DND-41 (cell line): Measurements from ENCODE around the gene PPT2.
A peak's percentile ranks its signal among the peaks of the same experiment; 100 is the strongest.

Source experiments
- ATAC-seq: fragments of 200-7000 bp; cut with Tn5 transposase; 3 replicates; pipeline ENCODE4 v1.9.1; 2021; ENCODE audit warnings: low read depth; ENCODE audit not compliant: insufficient read depth
- DNase-seq: peaks from one replicate; pipeline ENCODE4 v3.0.0-alpha.2; 2020
- H2AFZ ChIP-seq: 2 replicates; pipeline ENCODE4 v1.6.0; 2012; ENCODE audit warnings: low read depth, low read length
- H3K27ac ChIP-seq: 2 replicates; pipeline ENCODE4 v1.5.1; 2012; ENCODE audit warnings: low read length, inconsistent platforms
- H3K27me3 ChIP-seq: fragments of 200-600 bp; sonication (generic); 2 replicates; pipeline ENCODE4 v1.6.0; 2012; ENCODE audit warnings: low read length, mild to moderate bottlenecking, inconsistent platforms; ENCODE audit not compliant: insufficient read depth, poor library complexity
- H3K36me3 ChIP-seq: 2 replicates; pipeline ENCODE4 v1.5.1; 2012; ENCODE audit warnings: low read length, inconsistent platforms; ENCODE audit not compliant: insufficient read depth
- H3K4me1 ChIP-seq: 2 replicates; pipeline ENCODE4 v1.5.1; 2012; ENCODE audit warnings: mild to moderate bottlenecking, low read length; ENCODE audit not compliant: insufficient read depth
- H3K4me2 ChIP-seq: 2 replicates; pipeline ENCODE4 v1.6.0; 2012; ENCODE audit warnings: mild to moderate bottlenecking, moderate library complexity, low read length, inconsistent platforms; ENCODE audit not compliant: insufficient read depth
- H3K4me3 ChIP-seq, 2 experiments: fragments of 200-600 bp in 1 of 2; shearing (Covaris generic) in 1 of 2; 2 replicates each; pipeline ENCODE4 v1.5.1; 2012 to 2016; ENCODE audit warnings: inconsistent platforms in 2 of 2, low read length in 2 of 2, mild to moderate bottlenecking in 2 of 2, low read depth in 1 of 2, moderate library complexity in 1 of 2
- H3K79me2 ChIP-seq: 2 replicates; pipeline ENCODE4 v1.6.0; 2012; ENCODE audit warnings: low read length, inconsistent platforms; ENCODE audit not compliant: insufficient read depth
- H3K9ac ChIP-seq: 2 replicates; pipeline ENCODE4 v1.6.0; 2012; ENCODE audit warnings: low read depth, mild to moderate bottlenecking, inconsistent platforms, low read length, moderate library complexity
- H3K9me3 ChIP-seq: 2 replicates; pipeline ENCODE4 v1.5.1; 2012; ENCODE audit warnings: low read length, moderate library complexity, mild to moderate bottlenecking, inconsistent platforms; ENCODE audit not compliant: insufficient read depth, severe bottlenecking
- H4K20me1 ChIP-seq: 2 replicates; pipeline ENCODE4 v1.6.0; 2012; ENCODE audit warnings: low read length; ENCODE audit not compliant: insufficient read depth
- EZH2 ChIP-seq: IDR thresholded peaks from 3 replicates; pipeline ENCODE4 v1.6.1; 2012; ENCODE audit warnings: borderline replicate concordance, low read depth, mild to moderate bottlenecking, moderate library complexity, low read length, inconsistent platforms; ENCODE audit not compliant: severe bottlenecking
- TF ChIP-seq, protein P1 (sequence below): IDR thresholded peaks from 2 replicates; pipeline ENCODE4 v1.5.1; 2012; ENCODE audit warnings: borderline replicate concordance, low read length, moderate library complexity, mild to moderate bottlenecking; ENCODE audit not compliant: poor library complexity, severe bottlenecking; ENCODE audit errors: extremely low read depth

The PPT2 gene

DNA sequence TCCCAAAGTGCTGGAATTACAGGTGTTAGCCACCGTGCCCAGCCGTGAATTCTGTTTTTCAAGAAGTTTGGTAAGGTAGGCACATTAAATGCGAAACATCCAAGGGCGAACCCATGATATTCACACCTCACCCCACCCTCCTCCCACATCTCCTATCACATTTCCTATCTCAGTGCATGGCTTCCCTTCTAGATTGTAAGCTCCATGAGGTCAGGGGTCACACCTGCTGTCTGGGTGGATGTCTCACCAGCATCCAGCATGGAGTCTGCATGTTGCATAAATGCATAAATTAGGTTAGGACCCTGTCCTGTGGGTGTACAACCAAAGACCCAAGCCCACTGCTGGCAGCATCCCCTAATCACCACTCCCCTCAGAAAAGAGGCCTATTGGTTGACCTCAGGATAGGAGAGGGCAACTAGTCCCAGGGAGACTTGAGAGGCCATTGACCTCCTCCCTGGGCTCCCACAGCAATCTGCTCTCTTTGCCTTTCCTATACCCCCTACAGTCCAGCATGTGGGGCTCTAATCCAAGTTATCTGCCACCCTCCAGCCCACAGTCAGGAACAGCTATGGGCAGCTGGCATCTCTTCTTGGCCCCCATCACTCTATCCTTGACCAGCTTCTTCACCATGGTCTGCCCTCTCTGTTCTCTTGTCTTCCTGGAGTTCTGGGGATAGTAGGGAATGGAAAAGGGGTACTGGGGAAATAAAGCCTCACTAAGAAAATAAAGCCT, 6.4 kb upstream of the PPT2 start:
- no peak overlapping the region for H3K4me2 ChIP-seq
- H3K27ac ChIP-seq, result no peak overlapping the region
- H3K36me3 ChIP-seq, result no peaks in the 10 kb centered on the region
- H3K79me2 ChIP-seq, result no peaks in the 10 kb centered on the region
- H3K9me3 ChIP-seq, result no peaks in the 10 kb centered on the region
- no peak overlapping the region for H3K4me3 ChIP-seq
- no peak overlapping the region for H2AFZ ChIP-seq
- no peak for TF ChIP-seq EZH2
- TF ChIP-seq, protein P1, sequence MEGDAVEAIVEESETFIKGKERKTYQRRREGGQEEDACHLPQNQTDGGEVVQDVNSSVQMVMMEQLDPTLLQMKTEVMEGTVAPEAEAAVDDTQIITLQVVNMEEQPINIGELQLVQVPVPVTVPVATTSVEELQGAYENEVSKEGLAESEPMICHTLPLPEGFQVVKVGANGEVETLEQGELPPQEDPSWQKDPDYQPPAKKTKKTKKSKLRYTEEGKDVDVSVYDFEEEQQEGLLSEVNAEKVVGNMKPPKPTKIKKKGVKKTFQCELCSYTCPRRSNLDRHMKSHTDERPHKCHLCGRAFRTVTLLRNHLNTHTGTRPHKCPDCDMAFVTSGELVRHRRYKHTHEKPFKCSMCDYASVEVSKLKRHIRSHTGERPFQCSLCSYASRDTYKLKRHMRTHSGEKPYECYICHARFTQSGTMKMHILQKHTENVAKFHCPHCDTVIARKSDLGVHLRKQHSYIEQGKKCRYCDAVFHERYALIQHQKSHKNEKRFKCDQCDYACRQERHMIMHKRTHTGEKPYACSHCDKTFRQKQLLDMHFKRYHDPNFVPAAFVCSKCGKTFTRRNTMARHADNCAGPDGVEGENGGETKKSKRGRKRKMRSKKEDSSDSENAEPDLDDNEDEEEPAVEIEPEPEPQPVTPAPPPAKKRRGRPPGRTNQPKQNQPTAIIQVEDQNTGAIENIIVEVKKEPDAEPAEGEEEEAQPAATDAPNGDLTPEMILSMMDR, result peak; percentile 23
- DNase-seq, result no peak
- no peak for ATAC-seq
- no peaks in the 10 kb centered on the region for H3K4me1 ChIP-seq
- peaks cover 15% of the 10 kb centered on the region for H3K27me3 ChIP-seq
- no peak overlapping the region for H3K9ac ChIP-seq
- no peaks in the 10 kb centered on the region for H4K20me1 ChIP-seq

DNA sequence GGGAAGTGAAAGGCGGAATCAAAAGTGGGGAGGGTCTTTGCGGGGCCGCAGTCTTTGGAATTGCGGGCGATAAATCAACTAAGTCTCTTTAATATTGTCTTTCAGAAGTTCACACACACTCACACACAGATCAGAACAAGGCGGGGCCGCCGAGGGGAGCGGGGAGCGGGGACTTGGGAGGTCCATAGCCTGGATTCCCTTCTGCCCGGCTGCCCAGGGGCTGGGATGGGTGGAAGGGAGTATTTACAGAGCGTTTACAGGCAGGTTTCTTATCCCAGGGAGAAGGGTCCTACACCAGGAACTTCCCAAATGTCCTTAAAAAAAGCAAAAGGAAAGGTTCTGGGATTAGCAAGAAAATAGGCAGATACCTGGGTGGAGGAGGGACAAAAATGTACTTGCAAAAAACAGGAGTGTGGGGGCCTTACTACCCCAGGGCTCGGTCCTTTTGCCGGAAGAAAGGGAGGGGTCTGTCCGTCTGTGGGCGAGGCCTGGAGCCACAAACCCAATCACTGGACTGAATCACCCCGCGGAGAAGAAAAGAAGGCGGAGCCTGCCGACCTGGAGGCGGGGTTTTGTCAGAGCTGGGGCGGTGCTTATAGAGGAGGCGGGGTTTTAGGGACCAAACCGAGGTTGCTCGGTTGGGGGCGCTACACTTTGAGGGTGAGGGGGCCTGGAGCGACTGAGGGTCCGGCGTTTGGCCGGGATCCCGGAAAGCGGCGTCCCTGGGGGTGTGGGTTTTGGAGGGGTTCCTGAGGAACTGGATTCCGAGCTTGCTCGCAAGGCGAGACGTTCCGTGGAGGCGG, 5.5 kb upstream of the PPT2 start:
- Histone ChIP-seq H3K79me2 (no peaks in the 10 kb centered on the region), H3K9me3 (no peaks in the 10 kb centered on the region), H3K9ac (no peak overlapping the region), H3K4me3 (no peak overlapping the region), H3K27ac (no peak overlapping the region), H3K4me1 (peaks cover 7% of the 10 kb centered on the region), H3K4me2 (no peak overlapping the region), H2AFZ (no peak overlapping the region), H3K27me3 (peaks cover 15% of the 10 kb centered on the region), H4K20me1 (no peaks in the 10 kb centered on the region), H3K36me3 (no peaks in the 10 kb centered on the region)
- no peak for TF ChIP-seq EZH2
- TF ChIP-seq, protein P1, result no peak
- DNase-seq (no peak), ATAC-seq (no peak)

DNA sequence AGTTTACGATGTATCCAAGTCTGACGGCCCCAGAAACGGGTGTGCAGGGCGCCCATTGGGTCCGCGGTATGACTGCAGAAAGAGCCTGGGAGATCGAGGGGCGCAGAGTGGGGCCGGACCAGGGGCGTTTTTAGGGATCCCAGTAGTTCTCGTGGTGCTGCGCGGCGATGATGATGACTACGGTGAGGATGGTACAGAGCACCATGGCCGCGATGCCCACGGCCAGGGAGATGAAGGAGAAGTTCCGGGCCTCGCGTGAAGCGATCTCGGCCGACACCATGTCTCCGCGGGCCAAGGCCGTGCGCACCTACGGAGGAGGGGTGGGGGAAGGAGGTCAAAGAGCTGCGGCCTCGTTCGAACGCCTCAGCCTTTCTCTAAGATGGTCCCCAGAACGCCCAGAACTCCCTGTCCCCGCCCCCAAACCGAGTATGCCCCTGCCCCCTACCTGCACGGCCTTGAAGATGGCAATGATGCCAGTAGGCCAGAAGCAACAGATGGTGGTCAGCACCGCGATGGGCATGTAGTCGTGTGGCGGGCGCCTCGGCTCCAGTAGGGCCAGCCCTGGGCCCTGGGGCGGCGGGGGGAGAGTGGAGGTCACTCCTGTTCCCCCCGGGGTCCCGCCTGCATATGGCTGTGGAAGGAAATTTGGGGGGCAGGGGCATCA, 4.7 kb upstream of the PPT2 start:
- ATAC-seq (no peak), DNase-seq (no peak)
- H3K4me1 ChIP-seq, result peaks cover 10% of the 10 kb centered on the region
- H3K4me2 ChIP-seq, result no peak overlapping the region
- H3K9ac ChIP-seq, result no peak overlapping the region
- peaks cover 2% of the 10 kb centered on the region for H3K79me2 ChIP-seq
- H3K27ac ChIP-seq, result no peak overlapping the region
- no peak overlapping the region for H3K4me3 ChIP-seq
- TF ChIP-seq EZH2, result no peak
- TF ChIP-seq, protein P1, result no peak
- no peaks in the 10 kb centered on the region for H3K36me3 ChIP-seq
- H4K20me1 ChIP-seq, result no peaks in the 10 kb centered on the region
- peaks cover 15% of the 10 kb centered on the region for H3K27me3 ChIP-seq
- H3K9me3 ChIP-seq, result no peaks in the 10 kb centered on the region
- no peak overlapping the region for H2AFZ ChIP-seq
